Ovary (tissue), 9 donors: Measurements from ENCODE around the gene RBM47. TPM values are rescaled to one million over a fixed set of nuclear protein-coding genes. Genes with fewer than 3 reads are reported as not detected.

ENCODE experiments used
- DNase-seq, 5 donors: peaks; one replicate each; pipeline ENCODE4 v3.0.0-alpha.2; 2019 to 2020
- H3K27ac ChIP-seq, 2 donors: fragments of 200-600 bp; one replicate each; pipeline versions ENCODE4 v1.5.1 to v1.8.0; 2019 to 2022
- H3K27me3 ChIP-seq: fragments of 200-600 bp; one replicate; pipeline ENCODE4 v1.8.0; 2022
- H3K36me3 ChIP-seq: fragments of 200-600 bp; sonication (generic); one replicate; pipeline ENCODE4 v1.5.1; 2019
- H3K4me1 ChIP-seq: one replicate; pipeline ENCODE4 v1.8.1; 2013; ENCODE audit warnings: mild to moderate bottlenecking, moderate library complexity; ENCODE audit not compliant: insufficient read depth
- H3K4me3 ChIP-seq: fragments of 200-600 bp; sonication (generic); one replicate; pipeline ENCODE4 v1.5.1; 2017
- H3K9me3 ChIP-seq, 2 donors: fragments of 200-600 bp in 1 of 2; sonication (generic) in 1 of 2; one replicate each; pipeline versions ENCODE4 v1.5.1 to v1.8.1; 2013 to 2019; ENCODE audit warnings: mild to moderate bottlenecking in 1 of 2, moderate library complexity in 1 of 2
- CTCF ChIP-seq, 3 donors: fragments of 450-650 bp in 2 of 3; fragments of 200-600 bp in 1 of 3; IDR thresholded peaks; one replicate each; pipeline versions ENCODE4 v1.5.1 to v1.8.0; 2016 to 2022; ENCODE audit warnings: antibody characterized with exemption in 3 of 3, mild to moderate bottlenecking in 1 of 3
- EP300 ChIP-seq: sonication (generic); formaldehyde crosslinking; IDR thresholded peaks from one replicate; pipeline ENCODE4 v1.6.1; 2017; ENCODE audit warnings: antibody characterized with exemption
- POLR2A ChIP-seq: fragments of 450-650 bp; IDR thresholded peaks from one replicate; pipeline ENCODE4 v1.6.1; 2017; ENCODE audit warnings: antibody characterized with exemption, mild to moderate bottlenecking, moderate library complexity
- WGBS, 3 donors: extraction: QIAGEN DNeasy Blood & Tissue Kit in 1 of 3; methylation state at CpG; one replicate each; pipeline versions ENCODE4 v1.1.5 to v1.1.7; 2013 to 2017; 5-methylcytosine and 5-hydroxymethylcytosine counted together
- intact Hi-C, 4 donors: fragments of 100-400 bp; cut with DNase I; formaldehyde crosslinking; loops; one replicate each; pipeline versions ENCODE4 v1.11.0 to v1.15.1; 2022 to 2023
- polyA plus RNA-seq, 2 donors: library from polyadenylated mRNA; stranded (reverse); fragments of 200-250 nt in 1 of 2; fragments of 350-450 nt in 1 of 2; fragmentation: Illumina TruSeq in 1 of 2; extraction: RNeasy Lipid Tissue Mini Kit (QIAGEN cat#74804) in 1 of 2; gene quantifications; one replicate each; pipeline ENCODE4 v1.2.3, GENCODE V29; 2013 to 2014
- total RNA-seq, 7 donors: library from RNA; depleted of rRNA in 2 of 7; stranded (reverse); fragments of >200 nt in 2 of 7; fragmentation: NEBNext Ultra II Directional in 3 of 7; extraction: Animal tissue kit (Norgen Biotek cat#: 25700) in 3 of 7; gene quantifications; one replicate each; pipeline versions ENCODE4 v1.1.0 to v1.2.4, GENCODE V29; 2016 to 2023
- donor health status: DM: no; HTN: no; CAD: no; lungs with moderate emphysema.
- donor health status: DM: no; HTN: no; CAD: no.
- donor health status: Bipolar disorder and iron deficiency.
- donor health status: DM: yes; HTN: yes; CAD: no.
- donor health status: DM: no; HTN: no; CAD: no.
- donor health status: DM: yes; HTN: yes; CAD: no.

Gene RBM47
- total and polyA plus RNA-seq, 9 donors, result 2.7 to 92.8 (median 10.3) TPM

- H3K36me3 ChIP-seq, result no peaks in the 10 kb centered on the region
- DNase-seq, result no peak
- H3K4me3 ChIP-seq, result no peak overlapping the region
- no peaks in the 10 kb centered on the region for H3K27me3 ChIP-seq
- 83 to 88% (median 86%) methylated on average over 2 of the region's 2 CpGs for WGBS, 3 donors
- no peaks in the 10 kb centered on the region for H3K9me3 ChIP-seq
- intact Hi-C loops, result no loop called here
- no peak overlapping the region for H3K27ac ChIP-seq
- H3K4me1 ChIP-seq, result no peaks in the 10 kb centered on the region
- TF ChIP-seq EP300 (no peak), CTCF (IDR thresholded peaks at IDR 0.05) (no peak), POLR2A (no peak)
Observed at GRCh38 chr4:40612831-40613230, 16.8 kb downstream of the RBM47 start.

GRCh38 chr4:40612283-40612682, 17.4 kb downstream of the RBM47 start:
- Histone ChIP-seq H3K4me3 (no peak overlapping the region), H3K27ac (no peak overlapping the region), H3K27me3 (no peaks in the 10 kb centered on the region), H3K36me3 (no peaks in the 10 kb centered on the region), H3K4me1 (no peaks in the 10 kb centered on the region), H3K9me3 (no peaks in the 10 kb centered on the region)
- WGBS, 3 donors, result 71 to 84% (median 80%) methylated on average over 4 of the region's 4 CpGs
- no peak for TF ChIP-seq CTCF (IDR thresholded peaks at IDR 0.05)
- no peak for TF ChIP-seq EP300
- no peak for TF ChIP-seq POLR2A
- intact Hi-C loops, result no loop called here
- DNase-seq, result no peak

- intact Hi-C loops, result no loop called here
- Histone ChIP-seq H3K27ac (no peak overlapping the region), H3K36me3 (no peaks in the 10 kb centered on the region), H3K4me3 (no peak overlapping the region), H3K27me3 (no peaks in the 10 kb centered on the region), H3K9me3 (no peaks in the 10 kb centered on the region), H3K4me1 (no peaks in the 10 kb centered on the region)
- WGBS, 3 donors, result 73 to 83% (median 78%) methylated on average over 2 of the region's 2 CpGs
- TF ChIP-seq EP300, result no peak
- no peak for TF ChIP-seq CTCF (IDR thresholded peaks at IDR 0.05)
- no peak for TF ChIP-seq POLR2A
- no peak for DNase-seq
Observed at GRCh38 chr4:40608628-40609027, 21.0 kb downstream of the RBM47 start.

- WGBS, 3 donors, result 89 to 93% (median 89%) methylated on average over 3 of the region's 3 CpGs
- H3K27ac ChIP-seq, result no peak overlapping the region
- no peak for DNase-seq
- TF ChIP-seq POLR2A, result no peak
- no peak for TF ChIP-seq CTCF (IDR thresholded peaks at IDR 0.05)
- no peak for TF ChIP-seq EP300
- no peaks in the 10 kb centered on the region for H3K27me3 ChIP-seq
- no peak overlapping the region for H3K4me3 ChIP-seq
- no peaks in the 10 kb centered on the region for H3K36me3 ChIP-seq
- H3K4me1 ChIP-seq, result no peaks in the 10 kb centered on the region
- H3K9me3 ChIP-seq, result no peaks in the 10 kb centered on the region
- intact Hi-C loops, result no loop called here
Observed at GRCh38 chr4:40607221-40607620, 22.4 kb downstream of the RBM47 start.
